HepG2 (cell line): ENCODE measurements around the gene ATRN. TPM values are rescaled to one million over a fixed set of nuclear protein-coding genes. Genes with fewer than 3 reads are reported as not detected.
A peak's percentile ranks its signal among the peaks of the same experiment; 100 is the strongest.

Experiments
- ARID3A ChIP-seq: IDR thresholded peaks from 2 replicates; pipeline ENCODE4 v1.6.1; 2012; ENCODE audit warnings: low read depth, low read length, improper control_type of control experiment
- ATAD3A ChIP-seq: sonication (generic); formaldehyde crosslinking; IDR thresholded peaks from 2 replicates; pipeline ENCODE4 v1.4.0; 2020; ENCODE audit warnings: missing genetic modification reagents
- CREB1 ChIP-seq, 2 experiments: fragments of 450-650 bp in 1 of 2; IDR thresholded peaks; 2 replicates each; pipeline ENCODE4 v1.6.1; 2016 to 2017; ENCODE audit warnings: control low read depth in 1 of 2, mild to moderate bottlenecking in 1 of 2, missing compliant biosample characterization in 1 of 2, missing genetic modification characterization in 1 of 2
- EP300 ChIP-seq, 3 experiments: sonication (generic) in 1 of 3; formaldehyde crosslinking in 1 of 3; IDR thresholded peaks; 2 replicates each; pipeline versions ENCODE4 v1.5.1 to v1.6.1; 2011 to 2020; ENCODE audit warnings: low read depth in 2 of 3, low read length in 2 of 3, borderline replicate concordance in 1 of 3, improper control_type of control experiment in 1 of 3, mild to moderate bottlenecking in 1 of 3, missing genetic modification reagents in 1 of 3, moderate library complexity in 1 of 3
- FOXC1 ChIP-seq: sonication (generic); formaldehyde crosslinking; IDR thresholded peaks from 2 replicates; pipeline ENCODE4 v1.8.0; 2022; ENCODE audit warnings: mild to moderate bottlenecking, missing genetic modification reagents, borderline replicate concordance
- HNF1A ChIP-seq, 2 experiments: sonication (generic) in 1 of 2; formaldehyde crosslinking in 1 of 2; IDR thresholded peaks; 2 replicates each; pipeline versions ENCODE4 v1.4.0 to v1.6.1; 2016 to 2020; ENCODE audit warnings: borderline replicate concordance in 1 of 2, low read depth in 1 of 2, mild to moderate bottlenecking in 1 of 2, missing genetic modification reagents in 1 of 2
- JUN ChIP-seq: sonication (generic); formaldehyde crosslinking; IDR thresholded peaks from 2 replicates; pipeline ENCODE4 v1.4.0; 2020; ENCODE audit warnings: mild to moderate bottlenecking, missing genetic modification reagents
- KLF6 ChIP-seq: IDR thresholded peaks from 2 replicates; pipeline ENCODE4 v1.8.0; 2016; ENCODE audit warnings: missing biosample characterization, missing genetic modification reagents
- MBNL3 ChIP-seq: fragments of 250-450 bp; sonication (Bioruptor Pico); conservative IDR thresholded peaks from 2 replicates; pipeline ENCODE4 v1.8.0; 2022; ENCODE audit warnings: mild to moderate bottlenecking, inconsistent platforms
- PHF20 ChIP-seq: sonication (generic); formaldehyde crosslinking; IDR thresholded peaks from 2 replicates; pipeline ENCODE4 v1.5.0; 2020; ENCODE audit warnings: mild to moderate bottlenecking, missing genetic modification reagents
- SAFB2 ChIP-seq: sonication (generic); formaldehyde crosslinking; IDR thresholded peaks from 2 replicates; pipeline ENCODE4 v1.5.1; 2020; ENCODE audit warnings: missing genetic modification reagents, low read depth, mild to moderate bottlenecking, borderline replicate concordance
- SOX5 ChIP-seq: IDR thresholded peaks from 2 replicates; pipeline ENCODE4 v1.6.1; 2016; ENCODE audit warnings: borderline replicate concordance
- TFAP4 ChIP-seq: sonication (generic); IDR thresholded peaks from 2 replicates; pipeline ENCODE4 v1.6.1; 2016; ENCODE audit warnings: low read depth, borderline replicate concordance
- ZBTB21 ChIP-seq: sonication (generic); formaldehyde crosslinking; IDR thresholded peaks from 2 replicates; pipeline ENCODE4 v1.4.0; 2020; ENCODE audit warnings: missing genetic modification reagents
- ZNF121 ChIP-seq: sonication (generic); formaldehyde crosslinking; IDR thresholded peaks from 2 replicates; pipeline ENCODE4 v1.5.0; 2020; ENCODE audit warnings: mild to moderate bottlenecking, missing genetic modification reagents
- ZNF17 ChIP-seq: sonication (generic); formaldehyde crosslinking; IDR thresholded peaks from 2 replicates; pipeline ENCODE4 v1.5.0; 2020; ENCODE audit warnings: mild to moderate bottlenecking, missing genetic modification reagents
- ZNF543 ChIP-seq: sonication (generic); formaldehyde crosslinking; IDR thresholded peaks from 2 replicates; pipeline ENCODE4 v1.4.0; 2020; ENCODE audit warnings: mild to moderate bottlenecking, missing genetic modification reagents
- ZNF564 ChIP-seq: sonication (generic); formaldehyde crosslinking; IDR thresholded peaks from 2 replicates; pipeline ENCODE4 v1.8.1; 2023; ENCODE audit warnings: mild to moderate bottlenecking, missing genetic modification reagents
- ZNF766 ChIP-seq: sonication (generic); formaldehyde crosslinking; IDR thresholded peaks from 2 replicates; pipeline ENCODE4 v1.5.0; 2020; ENCODE audit warnings: missing genetic modification reagents, borderline replicate concordance
- ZNF883 ChIP-seq: sonication (generic); formaldehyde crosslinking; IDR thresholded peaks from 2 replicates; pipeline ENCODE4 v1.5.1; 2020; ENCODE audit warnings: mild to moderate bottlenecking, missing genetic modification reagents; ENCODE audit errors: not compliant biosample characterization
- polyA plus RNA-seq, 8 experiments: library from polyadenylated mRNA; depleted of rRNA in 3 of 8; stranded (reverse) in 7 of 8; unstranded in 1 of 8; fragments of >200 nt; fragmentation: Illumina TruSeq in 4 of 8; extraction: Trizol in 4 of 8; gene quantifications; 2 replicates each; pipeline versions ENCODE4 v1.2.1 to v1.2.3, GENCODE V29; 2011 to 2016; ENCODE audit warnings: low read depth in 4 of 8, missing spikeins in 1 of 8, mixed read lengths in 1 of 8; ENCODE audit not compliant: insufficient read depth in 1 of 8
- total RNA-seq, 5 experiments: library from RNA; depleted of rRNA; stranded (reverse); fragments of >200 nt; fragmentation: Illumina TruSeq; extraction: Trizol; gene quantifications; 2 replicates each; pipeline ENCODE4 v1.2.3, GENCODE V29; 2016; ENCODE audit warnings: low read depth in 1 of 5

The ATRN gene
- total and polyA plus RNA-seq, 2 of the 13 experiments (the other 11 are each of a cell fraction or from before 2014, with no cell fraction given), result 44.2 to 81.1 TPM

- peak; percentile 25; the same call in 1 of the 2 replicates for TF ChIP-seq SOX5
- TF ChIP-seq ZBTB21 (CRISPR knock-in tag), result peak; percentile 72; the same call in 1 of the 2 replicates
- TF ChIP-seq FOXC1 (CRISPR knock-in tag), result peak; percentile 55
- TF ChIP-seq PHF20, result peak; percentile 34; the same call in 1 of the 2 replicates
- no peak for TF ChIP-seq SAFB2 (CRISPR knock-in tag)
- no peak for TF ChIP-seq MBNL3 (CRISPR knock-in tag)
- no peak for TF ChIP-seq ZNF564
- TF ChIP-seq ARID3A, result peak; percentile 54
- peak; percentile 92 for TF ChIP-seq CREB1 (IDR thresholded peaks at IDR 0.05)
- peak; percentile 98 for TF ChIP-seq CREB1 (CRISPR knock-in tag; IDR thresholded peaks at IDR 0.05)
- 0 out of 2 replicates have a peak, but pooled peaks have one; percentile 32 for TF ChIP-seq HNF1A (IDR thresholded peaks at IDR 0.05; ENCODE audit: low read depth)
- no peak for TF ChIP-seq HNF1A (CRISPR knock-in tag; IDR thresholded peaks at IDR 0.05; ENCODE audit: borderline replicate concordance)
- TF ChIP-seq JUN (CRISPR knock-in tag), result 0 out of 2 replicates have a peak, but pooled peaks have one; percentile 37
- peak; percentile 59; the same call in 1 of the 2 replicates for TF ChIP-seq TFAP4
- TF ChIP-seq ZNF121 (CRISPR knock-in tag), result no peak
- TF ChIP-seq ZNF17 (CRISPR knock-in tag), result no peak
- TF ChIP-seq EP300 (IDR thresholded peaks at IDR 0.05; ENCODE audit: low read depth in 2 of 2, low read length in 2 of 2), result no peak
- 0 out of 2 replicates have a peak, but pooled peaks have one; percentile 20 for TF ChIP-seq EP300 (CRISPR knock-in tag; IDR thresholded peaks at IDR 0.05; ENCODE audit: borderline replicate concordance)
- peak; percentile 64; the same call in 1 of the 2 replicates for TF ChIP-seq ZNF766 (CRISPR knock-in tag)
- TF ChIP-seq ZNF883, result peak; percentile 25
- peak; percentile 34; the same call in 1 of the 2 replicates for TF ChIP-seq KLF6 (CRISPR knock-in tag)
- no peak for TF ChIP-seq ZNF543 (CRISPR knock-in tag)
- no peak for TF ChIP-seq ATAD3A (CRISPR knock-in tag)
Observed at GRCh38 chr20:3658716-3659491, 188.1 kb downstream of the ATRN start (continued).
